ENCODE results near the gene TTLL5. TPM values are rescaled to one million over a fixed set of nuclear protein-coding genes. Genes with fewer than 3 reads are reported as not detected.

Gene TTLL5
- total and polyA plus RNA-seq, 2 of the 4 experiments (the other 2 are of a cell fraction) = 11.9 to 16.7 TPM

GRCh38 chr14:75634848-75635247, 26.2 kb upstream of the TTLL5 start:
- no peak overlapping the region for H3K18ac ChIP-seq (ENCODE audit: low read depth, low read length)
- H2BK20ac ChIP-seq (ENCODE audit: low read depth, low read length) = no peak overlapping the region
- peaks cover 7% of the 10 kb centered on the region for H3K27me3 ChIP-seq (ENCODE audit: control insufficient read depth, insufficient read depth, low read length)
- dilution Hi-C loops (cut with HindIII; ENCODE audit: low sequenced_read_pairs, unreplicated experiment) (no loop called here), intact Hi-C loops (cut with micrococcal nuclease) (loop anchor here (5.0 kb wide), 1 partner anchor 38 kb away; no protein-coding TSS in a partner anchor), in situ Hi-C loops (cut with MboI; ENCODE audit: low sequenced_read_pairs) (no loop called here)
- H2BK120ac ChIP-seq (ENCODE audit: low read depth, low read length) = no peak overlapping the region
- no peak overlapping the region for H3K27ac ChIP-seq (ENCODE audit: insufficient read depth, low read length)
- 0 out of 2 replicates have a peak, but pooled peaks cover 6% of the 10 kb centered on the region for H3K9me1 ChIP-seq (ENCODE audit: insufficient read depth, low read length)
- H3K9ac ChIP-seq (ENCODE audit: low read depth, low read length) = no peak overlapping the region
- H3K9me3 ChIP-seq (ENCODE audit: control insufficient read depth, insufficient read depth, low read length) = no peaks in the 10 kb centered on the region
- H2BK15ac ChIP-seq (ENCODE audit: low read depth, low read length) = no peak overlapping the region
- H3K23ac ChIP-seq (ENCODE audit: low read depth, low read length) = no peak overlapping the region
- no peaks in the 10 kb centered on the region for H3K79me1 ChIP-seq (ENCODE audit: low read depth in 1 of 2, low read length in 2 of 2)
- no peak overlapping the region for H3K4ac ChIP-seq (ENCODE audit: low read depth, low read length)
- POLR2A ChIA-PET (ENCODE audit: unreplicated experiment) = no interaction called here
- no TSS peak for BruUV-seq (replicated peaks)
- no peak overlapping the region for H4K5ac ChIP-seq (ENCODE audit: low read depth, low read length)
- no peak overlapping the region for H2AFZ ChIP-seq (replicated peaks; ENCODE audit: low read length, poor library complexity)
- no peaks in the 10 kb centered on the region for H3K36me3 ChIP-seq (ENCODE audit: control insufficient read depth, insufficient read depth, low read length)
- CTCF ChIA-PET = interaction anchor here (0.8 to 1.1 kb wide), 2 partner anchors 17 to 40 kb away, joined by 3 to 4 read pairs; no protein-coding TSS in a partner anchor
- H3K4me2 ChIP-seq (ENCODE audit: low read depth, low read length) = no peak overlapping the region
- no peak overlapping the region for H2BK5ac ChIP-seq (ENCODE audit: low read depth, low read length, poor library complexity, severe bottlenecking)
- no peaks in the 10 kb centered on the region for H4K20me1 ChIP-seq (ENCODE audit: insufficient read depth, low read length)
- H4K91ac ChIP-seq (ENCODE audit: insufficient read depth, low read depth, low read length) = no peak overlapping the region
- no peak overlapping the region for H3K4me3 ChIP-seq (ENCODE audit: insufficient read depth, low read depth, low read length)
- no peak overlapping the region for H2AK5ac ChIP-seq (ENCODE audit: low read depth, low read length)
- WGBS, 2 experiments (ENCODE audit: extremely low coverage in 2 of 2, insufficient read length in 1 of 2) = no CpG with 5 or more reads among the region's 5 CpGs
- no peak overlapping the region for H2AK9ac ChIP-seq (replicated peaks; ENCODE audit: low read depth, low read length, poor library complexity)
- no peak overlapping the region for H3K56ac ChIP-seq (ENCODE audit: extremely low read depth, insufficient read depth, low read length)
- ATAC-seq (ENCODE audit: low read depth) = no peak
- no peak for TF ChIP-seq MAFK (IDR thresholded peaks at IDR 0.05; ENCODE audit: low read depth, low read length)
- TF ChIP-seq NFE2L2 (IDR thresholded peaks at IDR 0.05; ENCODE audit: low read depth, low read length) = no peak
- TF ChIP-seq RFX5 (IDR thresholded peaks at IDR 0.05; ENCODE audit: low read depth, low read length) = no peak
- no peak for TF ChIP-seq FOS (IDR thresholded peaks at IDR 0.05; ENCODE audit: low read depth, low read length)
- H3K4me1 ChIP-seq (ENCODE audit: control insufficient read depth, insufficient read depth, low read length) = peaks cover 2% of the 10 kb centered on the region; the same call in 1 of the 2 replicates
- no peak overlapping the region for H3K14ac ChIP-seq (replicated peaks; ENCODE audit: low read depth, low read length)
- H4K8ac ChIP-seq (ENCODE audit: low read depth in 2 of 2, low read length in 2 of 2) = no peak overlapping the region
- no peak for DNase-seq
